Measurements from ENCODE around the gene SPDYE6. TPM values are rescaled to one million over a fixed set of nuclear protein-coding genes. Genes with fewer than 3 reads are reported as not detected.
"Not testable (repeated sequence)": the region's sequence is repeated elsewhere in the genome, so short reads cannot be mapped to it uniquely, and the experiment has no call there.

Gene SPDYE6
- total and polyA plus RNA-seq, 2 of the 4 experiments (the other 2 are of a cell fraction) = not detected

DNA sequence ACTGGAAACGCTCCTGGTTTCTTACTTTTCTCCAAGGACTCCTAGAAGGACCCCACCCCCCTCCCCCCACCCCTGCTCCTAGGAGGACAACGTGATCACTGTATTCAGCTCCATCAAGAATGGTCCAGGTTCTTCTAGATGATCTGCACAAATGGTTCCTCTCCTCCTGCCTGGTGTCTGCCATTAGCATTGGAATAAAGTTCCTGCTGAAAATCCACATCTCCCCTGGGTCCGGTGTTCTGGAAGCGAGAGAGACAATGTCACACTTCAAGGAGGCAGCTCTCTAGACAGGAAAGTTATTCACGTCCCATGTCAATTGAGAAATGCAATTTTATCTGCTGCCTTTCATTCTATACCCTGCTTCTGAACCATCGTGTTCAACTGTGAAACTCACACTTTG is 9.3 kb downstream of the SPDYE6 start:
- H3K4me3 ChIP-seq (ENCODE audit: insufficient read depth, low read depth, low read length); H3K9me3 ChIP-seq (ENCODE audit: control insufficient read depth, insufficient read depth, low read length); H4K5ac ChIP-seq (ENCODE audit: low read depth, low read length); H2AFZ ChIP-seq (replicated peaks; ENCODE audit: low read length, poor library complexity); BruUV-seq (replicated peaks); H3K27ac ChIP-seq (ENCODE audit: insufficient read depth, low read length); H3K56ac ChIP-seq (ENCODE audit: extremely low read depth, insufficient read depth, low read length); H3K4me2 ChIP-seq (ENCODE audit: low read depth, low read length); H2BK120ac ChIP-seq (ENCODE audit: low read depth, low read length); H3K9me1 ChIP-seq (ENCODE audit: insufficient read depth, low read length); ATAC-seq (ENCODE audit: low read depth); H3K18ac ChIP-seq (ENCODE audit: low read depth, low read length); dilution Hi-C loops (cut with HindIII; ENCODE audit: low sequenced_read_pairs, unreplicated experiment); H2AK5ac ChIP-seq (ENCODE audit: low read depth, low read length); H3K14ac ChIP-seq (replicated peaks; ENCODE audit: low read depth, low read length); H2BK5ac ChIP-seq (ENCODE audit: low read depth, low read length, poor library complexity, severe bottlenecking); CTCF ChIA-PET; H3K4me1 ChIP-seq (ENCODE audit: control insufficient read depth, insufficient read depth, low read length); H3K4ac ChIP-seq (ENCODE audit: low read depth, low read length); H3K23ac ChIP-seq (ENCODE audit: low read depth, low read length); H3K9ac ChIP-seq (ENCODE audit: low read depth, low read length); H3K79me1 ChIP-seq (ENCODE audit: low read depth in 1 of 2, low read length in 2 of 2); H2AK9ac ChIP-seq (replicated peaks; ENCODE audit: low read depth, low read length, poor library complexity); H2BK15ac ChIP-seq (ENCODE audit: low read depth, low read length); H4K20me1 ChIP-seq (ENCODE audit: insufficient read depth, low read length); H3K27me3 ChIP-seq (ENCODE audit: control insufficient read depth, insufficient read depth, low read length); H3K36me3 ChIP-seq (ENCODE audit: control insufficient read depth, insufficient read depth, low read length); in situ Hi-C loops (cut with MboI; ENCODE audit: low sequenced_read_pairs); H4K91ac ChIP-seq (ENCODE audit: insufficient read depth, low read depth, low read length); DNase-seq; POLR2A ChIA-PET (ENCODE audit: unreplicated experiment); intact Hi-C loops (cut with micrococcal nuclease); H4K8ac ChIP-seq (ENCODE audit: low read depth in 2 of 2, low read length in 2 of 2); H2BK20ac ChIP-seq (ENCODE audit: low read depth, low read length): not testable (repeated sequence)
- WGBS, 2 experiments (ENCODE audit: extremely low coverage in 2 of 2, insufficient read length in 1 of 2) = no CpG with 5 or more reads among the region's 6 CpGs

- POLR2A ChIA-PET (ENCODE audit: unreplicated experiment); H3K14ac ChIP-seq (replicated peaks; ENCODE audit: low read depth, low read length); H2BK120ac ChIP-seq (ENCODE audit: low read depth, low read length); H2AK5ac ChIP-seq (ENCODE audit: low read depth, low read length); H3K18ac ChIP-seq (ENCODE audit: low read depth, low read length); H2AFZ ChIP-seq (replicated peaks; ENCODE audit: low read length, poor library complexity); H2BK5ac ChIP-seq (ENCODE audit: low read depth, low read length, poor library complexity, severe bottlenecking); H3K56ac ChIP-seq (ENCODE audit: extremely low read depth, insufficient read depth, low read length); H3K23ac ChIP-seq (ENCODE audit: low read depth, low read length); H4K8ac ChIP-seq (ENCODE audit: low read depth in 2 of 2, low read length in 2 of 2); CTCF ChIA-PET; H3K9me3 ChIP-seq (ENCODE audit: control insufficient read depth, insufficient read depth, low read length); dilution Hi-C loops (cut with HindIII; ENCODE audit: low sequenced_read_pairs, unreplicated experiment); H3K4me2 ChIP-seq (ENCODE audit: low read depth, low read length); in situ Hi-C loops (cut with MboI; ENCODE audit: low sequenced_read_pairs); H3K79me1 ChIP-seq (ENCODE audit: low read depth in 1 of 2, low read length in 2 of 2); H3K4me3 ChIP-seq (ENCODE audit: insufficient read depth, low read depth, low read length); BruUV-seq (replicated peaks); H3K4me1 ChIP-seq (ENCODE audit: control insufficient read depth, insufficient read depth, low read length); H2BK20ac ChIP-seq (ENCODE audit: low read depth, low read length); H2AK9ac ChIP-seq (replicated peaks; ENCODE audit: low read depth, low read length, poor library complexity); H4K5ac ChIP-seq (ENCODE audit: low read depth, low read length); H3K4ac ChIP-seq (ENCODE audit: low read depth, low read length); intact Hi-C loops (cut with micrococcal nuclease); H3K9me1 ChIP-seq (ENCODE audit: insufficient read depth, low read length); H3K36me3 ChIP-seq (ENCODE audit: control insufficient read depth, insufficient read depth, low read length); H3K9ac ChIP-seq (ENCODE audit: low read depth, low read length); H4K20me1 ChIP-seq (ENCODE audit: insufficient read depth, low read length); DNase-seq; H4K91ac ChIP-seq (ENCODE audit: insufficient read depth, low read depth, low read length); H3K27ac ChIP-seq (ENCODE audit: insufficient read depth, low read length); ATAC-seq (ENCODE audit: low read depth); H2BK15ac ChIP-seq (ENCODE audit: low read depth, low read length); H3K27me3 ChIP-seq (ENCODE audit: control insufficient read depth, insufficient read depth, low read length): not testable (repeated sequence)
- WGBS, 2 experiments (ENCODE audit: extremely low coverage in 2 of 2, insufficient read length in 1 of 2) = no CpG with 5 or more reads among the region's 7 CpGs
These were observed 15.5 kb downstream of the SPDYE6 start for GRCh38 chr7:102340599-102341368.

All from IMR-90 (cell line).